HL-60 (cell line): Measurements from ENCODE around the gene ALDH1L2.

ENCODE experiments used
- GABPA ChIP-seq: IDR thresholded peaks from 2 replicates; pipeline ENCODE4 v1.6.1; 2012; ENCODE audit warnings: low read depth
- POLR2AphosphoS5 ChIP-seq: IDR thresholded peaks from 2 replicates; pipeline ENCODE4 v1.6.1; 2012; ENCODE audit warnings: low read depth
- SPI1 ChIP-seq: IDR thresholded peaks from 2 replicates; pipeline ENCODE4 v1.6.1; 2012; ENCODE audit warnings: low read depth, mild to moderate bottlenecking, borderline replicate concordance
- TF ChIP-seq, protein P1 (sequence below): IDR thresholded peaks from one replicate; pipeline ENCODE4 v1.5.1; 2011; ENCODE audit warnings: low read length, control low read depth, inconsistent platforms; ENCODE audit not compliant: insufficient read depth
- TF ChIP-seq, protein P2 (sequence below): IDR thresholded peaks from 2 replicates; pipeline ENCODE4 v1.6.1; 2012; ENCODE audit warnings: low read depth; ENCODE audit not compliant: insufficient replicate concordance

DNA sequence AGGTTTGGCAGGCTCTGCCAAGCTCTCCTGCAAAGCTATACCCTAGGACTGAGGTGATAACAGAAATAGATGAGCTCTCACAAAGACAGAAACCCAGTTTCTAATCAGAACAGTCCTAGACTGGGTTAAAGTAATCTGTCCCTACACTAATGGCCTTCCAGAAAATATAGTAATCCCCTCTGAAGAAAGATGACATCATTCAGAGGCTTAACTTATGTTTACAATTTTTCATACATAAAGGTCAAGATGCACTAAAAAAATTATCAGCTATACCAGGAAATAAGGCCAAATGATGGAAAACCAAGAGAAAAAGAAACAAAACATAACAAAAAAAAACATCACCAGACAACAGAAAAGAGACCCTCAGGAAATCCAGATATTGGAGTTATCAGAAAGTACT lies 18.4 kb upstream of the ALDH1L2 start:
- TF ChIP-seq, protein P1, sequence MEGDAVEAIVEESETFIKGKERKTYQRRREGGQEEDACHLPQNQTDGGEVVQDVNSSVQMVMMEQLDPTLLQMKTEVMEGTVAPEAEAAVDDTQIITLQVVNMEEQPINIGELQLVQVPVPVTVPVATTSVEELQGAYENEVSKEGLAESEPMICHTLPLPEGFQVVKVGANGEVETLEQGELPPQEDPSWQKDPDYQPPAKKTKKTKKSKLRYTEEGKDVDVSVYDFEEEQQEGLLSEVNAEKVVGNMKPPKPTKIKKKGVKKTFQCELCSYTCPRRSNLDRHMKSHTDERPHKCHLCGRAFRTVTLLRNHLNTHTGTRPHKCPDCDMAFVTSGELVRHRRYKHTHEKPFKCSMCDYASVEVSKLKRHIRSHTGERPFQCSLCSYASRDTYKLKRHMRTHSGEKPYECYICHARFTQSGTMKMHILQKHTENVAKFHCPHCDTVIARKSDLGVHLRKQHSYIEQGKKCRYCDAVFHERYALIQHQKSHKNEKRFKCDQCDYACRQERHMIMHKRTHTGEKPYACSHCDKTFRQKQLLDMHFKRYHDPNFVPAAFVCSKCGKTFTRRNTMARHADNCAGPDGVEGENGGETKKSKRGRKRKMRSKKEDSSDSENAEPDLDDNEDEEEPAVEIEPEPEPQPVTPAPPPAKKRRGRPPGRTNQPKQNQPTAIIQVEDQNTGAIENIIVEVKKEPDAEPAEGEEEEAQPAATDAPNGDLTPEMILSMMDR: no peak
- TF ChIP-seq SPI1 (no peak), POLR2AphosphoS5 (no peak), GABPA (no peak)
- TF ChIP-seq, protein P2, sequence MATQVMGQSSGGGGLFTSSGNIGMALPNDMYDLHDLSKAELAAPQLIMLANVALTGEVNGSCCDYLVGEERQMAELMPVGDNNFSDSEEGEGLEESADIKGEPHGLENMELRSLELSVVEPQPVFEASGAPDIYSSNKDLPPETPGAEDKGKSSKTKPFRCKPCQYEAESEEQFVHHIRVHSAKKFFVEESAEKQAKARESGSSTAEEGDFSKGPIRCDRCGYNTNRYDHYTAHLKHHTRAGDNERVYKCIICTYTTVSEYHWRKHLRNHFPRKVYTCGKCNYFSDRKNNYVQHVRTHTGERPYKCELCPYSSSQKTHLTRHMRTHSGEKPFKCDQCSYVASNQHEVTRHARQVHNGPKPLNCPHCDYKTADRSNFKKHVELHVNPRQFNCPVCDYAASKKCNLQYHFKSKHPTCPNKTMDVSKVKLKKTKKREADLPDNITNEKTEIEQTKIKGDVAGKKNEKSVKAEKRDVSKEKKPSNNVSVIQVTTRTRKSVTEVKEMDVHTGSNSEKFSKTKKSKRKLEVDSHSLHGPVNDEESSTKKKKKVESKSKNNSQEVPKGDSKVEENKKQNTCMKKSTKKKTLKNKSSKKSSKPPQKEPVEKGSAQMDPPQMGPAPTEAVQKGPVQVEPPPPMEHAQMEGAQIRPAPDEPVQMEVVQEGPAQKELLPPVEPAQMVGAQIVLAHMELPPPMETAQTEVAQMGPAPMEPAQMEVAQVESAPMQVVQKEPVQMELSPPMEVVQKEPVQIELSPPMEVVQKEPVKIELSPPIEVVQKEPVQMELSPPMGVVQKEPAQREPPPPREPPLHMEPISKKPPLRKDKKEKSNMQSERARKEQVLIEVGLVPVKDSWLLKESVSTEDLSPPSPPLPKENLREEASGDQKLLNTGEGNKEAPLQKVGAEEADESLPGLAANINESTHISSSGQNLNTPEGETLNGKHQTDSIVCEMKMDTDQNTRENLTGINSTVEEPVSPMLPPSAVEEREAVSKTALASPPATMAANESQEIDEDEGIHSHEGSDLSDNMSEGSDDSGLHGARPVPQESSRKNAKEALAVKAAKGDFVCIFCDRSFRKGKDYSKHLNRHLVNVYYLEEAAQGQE: no peak
